PC-3 (cell line): ENCODE data around the gene SELL. TPM values are rescaled to one million over a fixed set of nuclear protein-coding genes. Genes with fewer than 3 reads are reported as not detected.
"Not testable (repeated sequence)": the region's sequence is repeated elsewhere in the genome, so short reads cannot be mapped to it uniquely, and the experiment has no call there.

Source experiments
- ATAC-seq: fragments of 200-7000 bp; cut with Tn5 transposase; 2 replicates; pipeline ENCODE4 v1.9.1; 2020; ENCODE audit warnings: mild to moderate bottlenecking, moderate library complexity
- BruUV-seq: library from RNA; stranded (reverse); fragments of 400-500 nt; replicated peaks from 2 replicates; lab custom pipeline; 2021; lab: Mats Ljungman, UMichigan
- CTCF ChIA-PET: fragments of 300-600 bp; sonication (Branson Sonifier 250); formaldehyde crosslinking; loops from one replicate; lab custom pipeline; 2022; ENCODE audit warnings: antibody characterized with exemption; lab: Charles Lee
- POLR2A ChIA-PET: fragments of 300-600 bp; sonication (Branson Sonifier 250); formaldehyde crosslinking; loops from one replicate; lab custom pipeline; 2022; ENCODE audit warnings: antibody characterized with exemption; ENCODE audit not compliant: unreplicated experiment; lab: Charles Lee
- DNase-seq: peaks from one replicate; pipeline ENCODE4 v3.0.0-alpha.2; 2015
- H2AFZ ChIP-seq: fragments of 300-600 bp; sonication (generic); 2 replicates; pipeline ENCODE4 v1.6.0; 2016; ENCODE audit warnings: antibody characterized with exemption, low read length
- H3F3A ChIP-seq: fragments of 300-600 bp; sonication (generic); one replicate; pipeline ENCODE4 v1.6.0; 2017; ENCODE audit warnings: antibody characterized with exemption, low read length, control low read depth, mild to moderate bottlenecking; ENCODE audit not compliant: unreplicated experiment
- H3K27ac ChIP-seq: fragments of 300-600 bp; sonication (generic); 2 replicates; pipeline ENCODE4 v1.5.1; 2016; ENCODE audit warnings: mild to moderate bottlenecking, low read length
- H3K27me3 ChIP-seq: fragments of 300-600 bp; sonication (generic); 2 replicates; pipeline ENCODE4 v1.6.1; 2016; ENCODE audit warnings: low read length, mixed read lengths
- H3K36me3 ChIP-seq: fragments of 300-600 bp; sonication (generic); 2 replicates; pipeline ENCODE4 v1.6.1; 2016; ENCODE audit warnings: low read depth, mixed run types, low read length, mixed read lengths
- H3K4me1 ChIP-seq: fragments of 300-600 bp; sonication (generic); 2 replicates; pipeline ENCODE4 v1.5.1; 2016; ENCODE audit warnings: low read length; ENCODE audit not compliant: insufficient read depth
- H3K4me2 ChIP-seq: fragments of 300-600 bp; sonication (generic); 2 replicates; pipeline ENCODE4 v1.6.0; 2016; ENCODE audit warnings: low read length
- H3K4me3 ChIP-seq: fragments of 300-600 bp; sonication (generic); 2 replicates; pipeline ENCODE4 v1.5.1; 2016; ENCODE audit warnings: mild to moderate bottlenecking, low read length, mixed read lengths
- H3K79me2 ChIP-seq: fragments of 300-600 bp; sonication (generic); 2 replicates; pipeline ENCODE4 v1.6.1; 2017; ENCODE audit warnings: low read length, mixed read lengths
- H3K9ac ChIP-seq: fragments of 300-600 bp; sonication (generic); 2 replicates; pipeline ENCODE4 v1.6.0; 2016; ENCODE audit warnings: mild to moderate bottlenecking, low read length
- H3K9me2 ChIP-seq: fragments of 300-600 bp; sonication (generic); replicated peaks from 2 replicates; pipeline ENCODE4 v1.6.1; 2016; ENCODE audit warnings: mixed run types, low read length, mixed read lengths
- H3K9me3 ChIP-seq: fragments of 300-600 bp; sonication (generic); 2 replicates; pipeline ENCODE4 v1.6.1; 2016; ENCODE audit warnings: low read length, mixed read lengths
- H4K20me1 ChIP-seq: fragments of 300-600 bp; sonication (generic); 2 replicates; pipeline ENCODE4 v1.6.1; 2016; ENCODE audit warnings: low read length, mixed read lengths
- CTCF ChIP-seq: fragments of 300-600 bp; sonication (generic); conservative IDR thresholded peaks from 2 replicates; pipeline ENCODE4 v1.5.1; 2017; ENCODE audit warnings: antibody characterized with exemption, low read depth, mild to moderate bottlenecking, low read length
- EZH2 ChIP-seq: fragments of 300-600 bp; sonication (generic); IDR thresholded peaks from one replicate; pipeline ENCODE4 v1.6.1; 2017; ENCODE audit warnings: antibody characterized with exemption, mild to moderate bottlenecking, low read length; ENCODE audit not compliant: unreplicated experiment
- EZH2phosphoT487 ChIP-seq: fragments of 300-600 bp; sonication (generic); IDR thresholded peaks from 2 replicates; pipeline ENCODE4 v1.6.1; 2018; ENCODE audit warnings: mild to moderate bottlenecking, antibody characterized with exemption, low read length, borderline replicate concordance
- intact Hi-C: fragments of 100-400 bp; cut with micrococcal nuclease; formaldehyde crosslinking; loops from 2 replicates; pipeline ENCODE4 v1.9.0; 2023
- total RNA-seq: library from RNA; depleted of rRNA; stranded (reverse); fragments of >200 nt; gene quantifications from 2 replicates; pipeline ENCODE4 v1.2.3, GENCODE V29; 2014

Gene SELL
- total RNA-seq, 1 experiment from 2014 or later = 1.2 TPM

GRCh38 chr1:169724168-169724567 lies 12.7 kb upstream of the SELL start:
- Histone ChIP-seq H4K20me1 (no peaks in the 10 kb centered on the region), H3K4me2 (no peak overlapping the region), H3K27me3 (no peaks in the 10 kb centered on the region), H3K27ac (no peak overlapping the region), H3F3A (no peaks in the 10 kb centered on the region), H3K36me3 (no peaks in the 10 kb centered on the region), H3K9me3 (no peaks in the 10 kb centered on the region), H2AFZ (peak overlapping the region; percentile 21; the same call in 1 of the 2 replicates), H3K9ac (no peak overlapping the region), H3K4me1 (no peaks in the 10 kb centered on the region), H3K4me3 (no peak overlapping the region), H3K9me2 (no peaks in the 10 kb centered on the region), H3K79me2 (no peaks in the 10 kb centered on the region)
- BruUV-seq = no TSS peak
- POLR2A ChIA-PET = no interaction called here
- DNase-seq (no peak), ATAC-seq (no peak)
- TF ChIP-seq CTCF (no peak), EZH2 (no peak), EZH2phosphoT487 (no peak)
- intact Hi-C loops = no loop called here
- CTCF ChIA-PET = no interaction called here

GRCh38 chr1:169723763-169724162 lies 12.3 kb upstream of the SELL start:
- POLR2A ChIA-PET = no interaction called here
- Histone ChIP-seq H3K27me3 (no peaks in the 10 kb centered on the region), H3F3A (no peaks in the 10 kb centered on the region), H3K27ac (no peak overlapping the region), H3K4me1 (no peaks in the 10 kb centered on the region), H3K36me3 (no peaks in the 10 kb centered on the region), H2AFZ (peak overlapping the region; percentile 21; the same call in 1 of the 2 replicates), H4K20me1 (no peaks in the 10 kb centered on the region), H3K9me2 (no peaks in the 10 kb centered on the region), H3K79me2 (no peaks in the 10 kb centered on the region), H3K9ac (no peak overlapping the region), H3K9me3 (no peaks in the 10 kb centered on the region), H3K4me3 (no peak overlapping the region), H3K4me2 (no peak overlapping the region)
- no TSS peak for BruUV-seq
- intact Hi-C loops = no loop called here
- CTCF ChIA-PET = no interaction called here
- DNase-seq = no peak
- no peak for TF ChIP-seq EZH2phosphoT487
- TF ChIP-seq EZH2 = no peak
- no peak for ATAC-seq

GRCh38 chr1:169722779-169723178 lies 11.4 kb upstream of the SELL start:
- Histone ChIP-seq H3K4me3 (no peak overlapping the region), H4K20me1 (no peaks in the 10 kb centered on the region), H3K27ac (no peak overlapping the region), H3K27me3 (no peaks in the 10 kb centered on the region), H3K4me2 (no peak overlapping the region), H3K9me3 (no peaks in the 10 kb centered on the region), H2AFZ (no peak overlapping the region), H3K36me3 (no peaks in the 10 kb centered on the region), H3K4me1 (no peaks in the 10 kb centered on the region), H3K9ac (no peak overlapping the region), H3K79me2 (no peaks in the 10 kb centered on the region), H3K9me2 (no peaks in the 10 kb centered on the region), H3F3A (no peaks in the 10 kb centered on the region)
- ATAC-seq = no peak
- ChIA-PET CTCF (no interaction called here), POLR2A (no interaction called here)
- BruUV-seq = no TSS peak
- intact Hi-C loops = no loop called here
- TF ChIP-seq EZH2 = no peak
- TF ChIP-seq CTCF = no peak
- TF ChIP-seq EZH2phosphoT487 = no peak
- no peak for DNase-seq

- H3F3A ChIP-seq, H3K79me2 ChIP-seq, H3K9me3 ChIP-seq, H3K27me3 ChIP-seq, H3K4me3 ChIP-seq, H4K20me1 ChIP-seq, H3K4me1 ChIP-seq, BruUV-seq, POLR2A ChIA-PET, DNase-seq, H3K9ac ChIP-seq, CTCF ChIA-PET, H3K9me2 ChIP-seq, H3K27ac ChIP-seq, H3K36me3 ChIP-seq, H3K4me2 ChIP-seq, ATAC-seq, H2AFZ ChIP-seq: not testable (repeated sequence)
- intact Hi-C loops = loop anchor here (10.0 kb wide), 1 partner anchor 330 kb away; no protein-coding TSS in a partner anchor
These were observed 3.7 kb upstream of the SELL start for GRCh38 chr1:169715100-169715499.

- intact Hi-C loops = loop anchor here (2.0 to 10.0 kb wide), 2 partner anchors 96 to 328 kb away; no protein-coding TSS in a partner anchor
- H3K4me3 ChIP-seq, H3K79me2 ChIP-seq, CTCF ChIA-PET, H3K9me2 ChIP-seq, H3K4me1 ChIP-seq, H3K9me3 ChIP-seq, H3F3A ChIP-seq, H3K4me2 ChIP-seq, H3K9ac ChIP-seq, H3K27ac ChIP-seq, H3K36me3 ChIP-seq, H2AFZ ChIP-seq, H3K27me3 ChIP-seq, ATAC-seq, DNase-seq, H4K20me1 ChIP-seq, POLR2A ChIA-PET, BruUV-seq: not testable (repeated sequence)
These were observed 1.7 kb upstream of the SELL start for GRCh38 chr1:169713090-169713489.
